GM12878 (cell line): ENCODE data around the gene CASP5. TPM values are rescaled to one million over a fixed set of nuclear protein-coding genes. Genes with fewer than 3 reads are reported as not detected.

Source experiments
- ATAC-seq: fragments of 200-7000 bp; cut with Tn5 transposase; 3 replicates; pipeline ENCODE4 v1.9.1; 2020; ENCODE audit warnings: mild to moderate bottlenecking, moderate library complexity
- BruUV-seq: library from RNA; stranded (reverse); fragments of 400-500 nt; replicated peaks from 2 replicates; lab custom pipeline; 2021; lab: Mats Ljungman, UMichigan
- CTCF ChIA-PET: fragments of 300-600 bp; sonication (Branson Sonifier 250); formaldehyde crosslinking; extraction: SDS; loops from one replicate; lab custom pipeline; 2021; ENCODE audit warnings: inconsistent platforms; lab: Yijun Ruan, JAX
- POLR2A ChIA-PET: fragments of 350-600 bp; formaldehyde crosslinking; extraction: SDS; loops from one replicate; lab custom pipeline; 2021; ENCODE audit warnings: inconsistent platforms; lab: Charles Lee
- RAD21 ChIA-PET: fragments of 300-600 bp; sonication (Branson Sonifier 250); formaldehyde crosslinking; loops from one replicate; lab custom pipeline; 2023; ENCODE audit warnings: antibody characterized with exemption; ENCODE audit not compliant: unreplicated experiment; lab: Charles Lee
- SMC1A ChIA-PET: fragments of 300-600 bp; sonication (Branson Sonifier 250); formaldehyde crosslinking; loops from one replicate; lab custom pipeline; 2023; ENCODE audit not compliant: unreplicated experiment, uncharacterized antibody; lab: Charles Lee
- DNase-seq: peaks from one replicate; pipeline ENCODE4 v3.0.0-alpha.2; 2011; ENCODE audit warnings: low read depth, low spot score
- FAIRE-seq: peaks from 3 replicates; lab custom pipeline; 2011; peaks lifted over from hg19 to GRCh38; lab: Jason Lieb, UNC
- H2AFZ ChIP-seq: 2 replicates; pipeline ENCODE4 v1.6.0; 2011; ENCODE audit warnings: low read depth, low read length, control low read depth; ENCODE audit not compliant: control insufficient read depth
- H3K27ac ChIP-seq: 2 replicates; pipeline ENCODE4 v1.5.1; 2011; ENCODE audit warnings: control low read depth; ENCODE audit not compliant: control insufficient read depth, insufficient read depth
- H3K27me3 ChIP-seq, 2 experiments: replicated peaks in 1 of 2; 2 replicates each; pipeline versions ENCODE4 v1.6.0 to v1.6.1; 2011; ENCODE audit warnings: low read length in 1 of 2; ENCODE audit not compliant: control insufficient read depth in 2 of 2, insufficient read depth in 2 of 2
- H3K36me3 ChIP-seq, 2 experiments: 2 replicates each; pipeline ENCODE4 v1.5.1; 2011; ENCODE audit warnings: low read length in 1 of 2; ENCODE audit not compliant: control insufficient read depth in 2 of 2, insufficient read depth in 2 of 2
- H3K4me1 ChIP-seq: 2 replicates; pipeline ENCODE4 v1.6.1; 2011; ENCODE audit warnings: mild to moderate bottlenecking, low read length, moderate library complexity, mixed read lengths; ENCODE audit not compliant: control insufficient read depth, insufficient read depth
- H3K4me2 ChIP-seq: 2 replicates; pipeline ENCODE4 v1.6.0; 2011; ENCODE audit warnings: control low read depth; ENCODE audit not compliant: control insufficient read depth, insufficient read depth
- H3K4me3 ChIP-seq: fragments of 200-600 bp; sonication (generic); 2 replicates; pipeline ENCODE4 v1.5.1; 2016
- H3K79me2 ChIP-seq: 2 replicates; pipeline ENCODE4 v1.6.0; 2011; ENCODE audit warnings: low read length; ENCODE audit not compliant: control insufficient read depth, insufficient read depth
- H3K9ac ChIP-seq: 2 replicates; pipeline ENCODE4 v1.8.0; 2011; ENCODE audit warnings: low read length, control low read depth, mixed read lengths; ENCODE audit not compliant: control insufficient read depth, insufficient read depth
- H3K9me3 ChIP-seq: replicated peaks from 3 replicates; pipeline ENCODE4 v1.5.1; 2011; ENCODE audit warnings: mild to moderate bottlenecking, low read length; ENCODE audit not compliant: control insufficient read depth, insufficient read depth
- H4K20me1 ChIP-seq: 2 replicates; pipeline ENCODE4 v1.6.0; 2011; ENCODE audit not compliant: control insufficient read depth, insufficient read depth
- ATF2 ChIP-seq: IDR thresholded peaks from 2 replicates; pipeline ENCODE4 v1.6.1; 2012; ENCODE audit warnings: low read length, inconsistent platforms
- BACH1 ChIP-seq: fragments of 450-650 bp; IDR thresholded peaks from 2 replicates; pipeline ENCODE4 v1.6.1; 2017; ENCODE audit warnings: mild to moderate bottlenecking, borderline replicate concordance
- CBX3 ChIP-seq: fragments of 200-600 bp; sonication (generic); IDR thresholded peaks from 2 replicates; pipeline ENCODE4 v1.6.1; 2016; ENCODE audit warnings: low read depth, borderline replicate concordance
- CTCF ChIP-seq, 3 experiments: IDR thresholded peaks in 2 of 3; conservative IDR thresholded peaks in 1 of 3; 2 replicates each; pipeline ENCODE4 v1.5.1; 2011; ENCODE audit warnings: low read depth in 3 of 3, low read length in 3 of 3, mild to moderate bottlenecking in 3 of 3, control low read depth in 2 of 3, moderate library complexity in 2 of 3, inconsistent platforms in 1 of 3, mixed read lengths in 1 of 3; ENCODE audit not compliant: control insufficient read depth in 2 of 3, insufficient read depth in 1 of 3; ENCODE audit errors: extremely low read depth in 1 of 3
- ELK1 ChIP-seq: IDR thresholded peaks from 2 replicates; pipeline ENCODE4 v1.6.1; 2012; ENCODE audit warnings: low read depth, low read length, improper control_type of control experiment
- GABPA ChIP-seq: IDR thresholded peaks from 2 replicates; pipeline ENCODE4 v1.6.1; 2014; ENCODE audit warnings: antibody characterized with exemption, low read depth, mild to moderate bottlenecking, inconsistent platforms
- HDAC6 ChIP-seq: fragments of 200-600 bp; sonication (generic); IDR thresholded peaks from one replicate; pipeline ENCODE4 v1.8.0; 2017; ENCODE audit warnings: antibody characterized with exemption; ENCODE audit not compliant: unreplicated experiment
- IRF3 ChIP-seq: fragments of 450-650 bp; IDR thresholded peaks from 2 replicates; pipeline ENCODE4 v1.6.1; 2014; ENCODE audit warnings: mild to moderate bottlenecking
- JUNB ChIP-seq: IDR thresholded peaks from 2 replicates; pipeline ENCODE4 v1.6.1; 2016; ENCODE audit warnings: antibody characterized with exemption, mild to moderate bottlenecking
- KLF5 ChIP-seq: fragments of 450-650 bp; IDR thresholded peaks from 2 replicates; pipeline ENCODE4 v1.6.1; 2014; ENCODE audit warnings: mild to moderate bottlenecking; ENCODE audit not compliant: partially characterized antibody
- MYB ChIP-seq: fragments of 150-350 bp; IDR thresholded peaks from 2 replicates; pipeline ENCODE4 v1.6.1; 2014; ENCODE audit warnings: mild to moderate bottlenecking, low read depth, low read length, borderline replicate concordance
- NFIC ChIP-seq: IDR thresholded peaks from 2 replicates; pipeline ENCODE4 v1.6.1; 2012; ENCODE audit warnings: low read depth, mild to moderate bottlenecking, inconsistent platforms, low read length, moderate library complexity
- NFYA ChIP-seq: IDR thresholded peaks from 2 replicates; pipeline ENCODE4 v1.6.1; 2011; ENCODE audit warnings: low read depth, mild to moderate bottlenecking, low read length, improper control_type of control experiment, borderline replicate concordance
- NR2C2 ChIP-seq: IDR thresholded peaks from 2 replicates; pipeline ENCODE4 v1.6.1; 2011; ENCODE audit warnings: borderline replicate concordance, low read depth; ENCODE audit not compliant: control insufficient read depth, insufficient read length
- NR2F1 ChIP-seq: fragments of 450-650 bp; conservative IDR thresholded peaks from 2 replicates; pipeline ENCODE4 v1.6.1; 2017; ENCODE audit warnings: mild to moderate bottlenecking
- POLR2AphosphoS2 ChIP-seq: IDR thresholded peaks from 2 replicates; pipeline ENCODE4 v1.6.1; 2011; ENCODE audit warnings: low read depth, mild to moderate bottlenecking, low read length, improper control_type of control experiment, moderate library complexity
- RELA ChIP-seq: fragments of 450-650 bp; IDR thresholded peaks from 2 replicates; pipeline ENCODE4 v1.8.0; 2014; ENCODE audit warnings: borderline replicate concordance; ENCODE audit not compliant: partially characterized antibody
- WRNIP1 ChIP-seq: IDR thresholded peaks from 2 replicates; pipeline ENCODE4 v1.6.1; 2011; ENCODE audit warnings: low read depth, low read length, improper control_type of control experiment, borderline replicate concordance
- ZNF217 ChIP-seq: fragments of 450-650 bp; IDR thresholded peaks from 2 replicates; pipeline ENCODE4 v1.6.1; 2017; ENCODE audit warnings: antibody characterized with exemption, mild to moderate bottlenecking
- WGBS: methylation state at CpG from one replicate; pipeline ENCODE4 v1.1.6; 2016; ENCODE audit warnings: low lambda C conversion rate; ENCODE audit not compliant: insufficient replicate concordance, insufficient coverage; ENCODE audit errors: missing lambda C conversion rate; 5-methylcytosine and 5-hydroxymethylcytosine counted together
- in situ Hi-C: fragments of 300-500 bp; cut with MboI; formaldehyde crosslinking; loops from 9 replicates; pipeline ENCODE4 v1.14.3; 2018; ENCODE audit warnings: mixed read lengths
- intact Hi-C: fragments of 100-400 bp; cut with micrococcal nuclease; formaldehyde crosslinking; loops from one replicate; pipeline ENCODE4 v1.14.2; 2022; ENCODE audit not compliant: unreplicated experiment
- polyA plus RNA-seq, 11 experiments: library from polyadenylated mRNA; depleted of rRNA in 4 of 11; unstranded in 6 of 11; stranded (reverse) in 5 of 11; fragments of >200 nt; fragmentation: Nextera tagmentation in 4 of 11; fragmentation: Illumina TruSeq in 1 of 11; extraction: Ambion mirVana in 4 of 11; extraction: Trizol in 1 of 11; gene quantifications; 1 replicate in 1 of 11; 2 replicates in 10 of 11; pipeline versions ENCODE4 v1.2.1 to v1.2.3, GENCODE V29; 2011 to 2016; ENCODE audit warnings: inconsistent platforms in 2 of 11, missing spikeins in 2 of 11, low read depth in 1 of 11
- total RNA-seq, 4 experiments: library from RNA; depleted of rRNA in 3 of 4; stranded (reverse); fragments of >200 nt in 3 of 4; fragmentation: Illumina TruSeq in 1 of 4; extraction: Trizol in 1 of 4; gene quantifications; 2 replicates each; pipeline versions ENCODE4 v1.2.1 to v1.2.3, GENCODE V29; 2013 to 2021

CASP5 gene
- total and polyA plus RNA-seq, 10 of the 15 experiments (the other 5 are each of a cell fraction or from before 2014, with no cell fraction given) = not detected

- ChIA-PET POLR2A (no interaction called here), RAD21 (no interaction called here), CTCF (interaction anchor here (1.0 kb wide), 1 partner anchor 27 kb away, joined by 3 read pairs; no protein-coding TSS in a partner anchor), SMC1A (interaction anchor here (0.7 kb wide), 1 partner anchor 178 kb away, joined by 3 read pairs; no protein-coding TSS in a partner anchor)
- no peak overlapping the region for H3K4me3 ChIP-seq
- no peaks in the 10 kb centered on the region for H4K20me1 ChIP-seq
- peaks cover 4% of the 10 kb centered on the region for H3K4me1 ChIP-seq
- WGBS = 0% methylated on average over 2 of the region's 2 CpGs
- DNase-seq (no peak), ATAC-seq (no peak), FAIRE-seq (no peak)
- H3K4me2 ChIP-seq = no peak overlapping the region
- no peak overlapping the region for H3K9ac ChIP-seq
- H3K27me3 ChIP-seq = no peaks in the 10 kb centered on the region
- no peaks in the 10 kb centered on the region for H3K79me2 ChIP-seq
- H3K9me3 ChIP-seq = no peaks in the 10 kb centered on the region; the same call in 2 of the 3 replicates
- BruUV-seq = no TSS peak
- in situ Hi-C loops (no loop called here), intact Hi-C loops (no loop called here)
- no peak overlapping the region for H2AFZ ChIP-seq
- no peak overlapping the region for H3K27ac ChIP-seq
- H3K36me3 ChIP-seq = no peaks in the 10 kb centered on the region
- TF ChIP-seq WRNIP1 (no peak), KLF5 (no peak), JUNB (no peak), IRF3 (no peak), ATF2 (no peak), NFIC (no peak), ZNF217 (no peak), GABPA (no peak), MYB (no peak), BACH1 (no peak), CBX3 (no peak), NR2F1 (no peak), POLR2AphosphoS2 (no peak), RELA (no peak), CTCF (IDR thresholded peaks at IDR 0.05 in 2 of 3, conservative IDR thresholded peaks at IDR 0.05 in 1 of 3; ENCODE audit: control insufficient read depth in 2 of 3, extremely low read depth in 1 of 3, insufficient read depth in 1 of 3, low read depth in 3 of 3, low read length in 3 of 3) (no peak), ELK1 (no peak), HDAC6 (no peak), NFYA (no peak), NR2C2 (no peak)
These were observed 49.4 kb downstream of the CASP5 start for GRCh38 chr11:104973616-104974015.
